ENCODE measurements around the gene PATL1. TPM values are rescaled to one million over a fixed set of nuclear protein-coding genes. Genes with fewer than 3 reads are reported as not detected.
"Not testable (repeated sequence)": the region's sequence is repeated elsewhere in the genome, so short reads cannot be mapped to it uniquely, and the experiment has no call there.

The PATL1 gene
- total and polyA plus RNA-seq, 8 donors, result 27.8 to 45.0 (median 41.0) TPM

GRCh38 chr11:59698506-59698905, 29.7 kb upstream of the PATL1 start:
- TF ChIP-seq CTCF (IDR thresholded peaks at IDR 0.05), result no peak
- no peak overlapping the region for H3K27ac ChIP-seq
- H3K9me3 ChIP-seq, result peaks cover 0 to 7% of the 10 kb centered on the region in 2 donors
- intact Hi-C loops (cut with DNase I), result no loop called here
- no peaks in the 10 kb centered on the region for H3K27me3 ChIP-seq
- DNase-seq (no peak), ATAC-seq (no peak)
- H3K4me3 ChIP-seq, result no peak overlapping the region
- H3K36me3 ChIP-seq, result no peaks in the 10 kb centered on the region
- H3K4me1 ChIP-seq, result peaks cover 0 to 5% of the 10 kb centered on the region in 2 donors

DNA sequence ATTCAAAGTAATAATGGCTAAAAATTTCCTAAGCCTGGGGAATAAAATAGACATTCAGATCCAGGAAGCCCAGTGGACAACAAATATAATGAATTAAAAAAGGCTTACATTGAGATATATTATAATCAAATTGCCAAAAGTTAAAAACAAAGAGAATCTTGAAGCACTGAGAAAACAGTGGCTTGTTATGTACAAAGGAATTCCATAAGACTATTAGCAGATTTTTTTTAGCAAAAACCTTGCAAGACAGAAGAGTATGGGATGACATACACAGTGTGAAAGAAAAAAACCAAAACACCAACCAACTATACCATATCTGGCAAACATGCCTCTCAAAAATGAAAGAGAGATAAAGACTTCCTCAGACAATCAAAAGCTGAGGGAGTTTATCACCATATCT, 24.1 kb upstream of the PATL1 start:
- intact Hi-C loops (cut with DNase I), result no loop called here
- Histone ChIP-seq H3K27ac (no peak overlapping the region), H3K9me3 (peaks cover 0 to 23% of the 10 kb centered on the region in 2 donors), H3K36me3 (no peaks in the 10 kb centered on the region), H3K4me3 (no peak overlapping the region), H3K27me3 (no peaks in the 10 kb centered on the region), H3K4me1 (peaks cover 0 to 8% of the 10 kb centered on the region in 2 donors)
- DNase-seq (no peak), ATAC-seq (no peak)
- no peak for TF ChIP-seq CTCF (IDR thresholded peaks at IDR 0.05)

GRCh38 chr11:59691156-59691555, 22.3 kb upstream of the PATL1 start:
- H3K36me3 ChIP-seq, result no peaks in the 10 kb centered on the region
- no peak overlapping the region for H3K4me3 ChIP-seq
- no peaks in the 10 kb centered on the region for H3K27me3 ChIP-seq
- TF ChIP-seq CTCF (IDR thresholded peaks at IDR 0.05), result no peak
- intact Hi-C loops (cut with DNase I), result no loop called here
- H3K9me3 ChIP-seq, result peaks cover 0 to 23% of the 10 kb centered on the region in 2 donors
- DNase-seq, result no peak
- H3K4me1 ChIP-seq, result peaks cover 0 to 8% of the 10 kb centered on the region in 2 donors
- ATAC-seq, result no peak
- no peak overlapping the region for H3K27ac ChIP-seq

DNA sequence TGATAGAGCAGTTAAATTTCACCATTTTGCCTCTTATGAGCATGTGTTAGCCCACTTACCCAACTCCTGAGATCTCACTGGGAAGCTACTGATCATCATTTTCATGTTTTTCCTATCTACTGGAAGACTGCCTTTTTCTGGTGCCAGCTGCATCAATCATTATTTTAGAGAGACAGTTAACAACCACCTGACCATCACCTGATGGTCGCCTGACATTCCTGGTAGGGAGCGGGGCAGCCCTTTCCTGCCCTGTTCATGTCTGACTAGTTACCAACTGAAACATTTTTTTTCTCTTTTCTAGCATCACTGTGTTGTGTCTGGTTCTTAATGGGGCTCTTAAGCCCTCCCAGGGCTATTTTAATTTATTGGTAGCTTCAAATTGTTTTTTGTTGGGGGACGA, 20.2 kb upstream of the PATL1 start:
- no peak for TF ChIP-seq CTCF (IDR thresholded peaks at IDR 0.05)
- Histone ChIP-seq H3K36me3 (no peaks in the 10 kb centered on the region), H3K27ac (no peak overlapping the region), H3K27me3 (peaks cover 0 to 5% of the 10 kb centered on the region in 2 donors), H3K9me3 (peaks cover 0 to 21% of the 10 kb centered on the region in 2 donors), H3K4me3 (no peak overlapping the region), H3K4me1 (peaks cover 0 to 8% of the 10 kb centered on the region in 2 donors)
- intact Hi-C loops (cut with DNase I), result no loop called here
- DNase-seq (no peak), ATAC-seq (no peak)

GRCh38 chr11:59681260-59681725, 12.5 kb upstream of the PATL1 start:
- H3K27ac ChIP-seq, result not testable (repeated sequence)

More at GRCh38 chr11:59681260-59681725, 12.5 kb upstream of the PATL1 start:
- H3K9me3 ChIP-seq; DNase-seq; intact Hi-C loops (cut with DNase I); H3K36me3 ChIP-seq; H3K4me3 ChIP-seq; ATAC-seq; H3K27me3 ChIP-seq; H3K4me1 ChIP-seq: not testable (repeated sequence)
